SK-N-SH (cell line): ENCODE data around the gene HS3ST1. TPM values are rescaled to one million over a fixed set of nuclear protein-coding genes. Genes with fewer than 3 reads are reported as not detected.

Experiments used
- CTCF ChIA-PET: fragments of 300-600, 350-600 bp; formaldehyde crosslinking; extraction: SDS; loops from one replicate; lab custom pipeline; 2021; lab: Yijun Ruan, JAX
- POLR2A ChIA-PET: fragments of 350-600 bp; sonication (Branson Sonifier 250); formaldehyde crosslinking; extraction: SDS; loops from one replicate; lab custom pipeline; 2020; ENCODE audit warnings: antibody characterized with exemption, inconsistent platforms; lab: Yijun Ruan, JAX
- DNase-seq: peaks from one replicate; pipeline ENCODE4 v3.0.0; 2012
- H2AFZ ChIP-seq: fragments of 200-600 bp; sonication (generic); 2 replicates; pipeline ENCODE4 v1.8.1; 2016; ENCODE audit warnings: antibody characterized with exemption, mild to moderate bottlenecking, low read depth
- H3F3A ChIP-seq: fragments of 200-600 bp; sonication (generic); replicated peaks from 2 replicates; pipeline ENCODE3; 2016; ENCODE audit warnings: antibody characterized with exemption, mild to moderate bottlenecking; ENCODE audit not compliant: insufficient read depth
- H3K27ac ChIP-seq, 2 experiments: fragments of 200-500 bp in 1 of 2; fragments of 200-600 bp in 1 of 2; sonication (Bioruptor generic) in 1 of 2; sonication (generic), shearing (Covaris generic) in 1 of 2; 2 replicates each; pipeline versions ENCODE4 v1.5.1 to v1.6.1; 2014 to 2016; ENCODE audit warnings: low read depth in 2 of 2, inconsistent platforms in 1 of 2, low read length in 1 of 2, mild to moderate bottlenecking in 1 of 2, mixed read lengths in 1 of 2
- H3K27me3 ChIP-seq: fragments of 200-600 bp; sonication (generic), shearing (Covaris generic); 2 replicates; pipeline ENCODE4 v1.6.1; 2016; ENCODE audit warnings: mixed run types; ENCODE audit not compliant: insufficient read depth
- H3K36me3 ChIP-seq, 2 experiments: fragments of 200-500 bp in 1 of 2; fragments of 200-600 bp in 1 of 2; sonication (Bioruptor generic) in 1 of 2; sonication (generic) in 1 of 2; replicated peaks in 1 of 2; 2 replicates each; pipeline versions ENCODE3 to v1.5.1; 2014 to 2016; ENCODE audit warnings: low read length in 1 of 2, mild to moderate bottlenecking in 1 of 2; ENCODE audit not compliant: insufficient read depth in 2 of 2, control insufficient read depth in 1 of 2
- H3K4me1 ChIP-seq, 2 experiments: fragments of 200-500 bp in 1 of 2; fragments of 200-600 bp in 1 of 2; sonication (Bioruptor generic) in 1 of 2; sonication (generic), shearing (Covaris generic) in 1 of 2; 2 replicates each; pipeline versions ENCODE4 v1.5.1 to v1.6.1; 2014 to 2016; ENCODE audit warnings: low read depth in 1 of 2, low read length in 1 of 2, mixed run types in 1 of 2; ENCODE audit not compliant: insufficient read depth in 2 of 2, control insufficient read depth in 1 of 2
- H3K4me2 ChIP-seq: fragments of 200-600 bp; sonication (generic), shearing (Covaris generic); 2 replicates; pipeline ENCODE4 v1.6.1; 2017; ENCODE audit warnings: mixed run types
- H3K4me3 ChIP-seq, 2 experiments: fragments of 200-500 bp in 1 of 2; fragments of 200-600 bp in 1 of 2; sonication (Bioruptor generic) in 1 of 2; sonication (generic), shearing (Covaris generic) in 1 of 2; 2 replicates each; pipeline versions ENCODE4 v1.5.1 to v1.8.1; 2014 to 2016; ENCODE audit warnings: low read depth in 2 of 2, inconsistent platforms in 1 of 2, low read length in 1 of 2, mild to moderate bottlenecking in 1 of 2, mixed read lengths in 1 of 2, moderate library complexity in 1 of 2
- H3K79me2 ChIP-seq: fragments of 200-600 bp; sonication (generic); 2 replicates; pipeline ENCODE4 v1.8.1; 2017; ENCODE audit warnings: mild to moderate bottlenecking; ENCODE audit not compliant: insufficient read depth
- H3K9ac ChIP-seq: fragments of 200-600 bp; sonication (generic); 2 replicates; pipeline ENCODE4 v1.6.1; 2017; ENCODE audit warnings: mixed run types
- H3K9me2 ChIP-seq: fragments of 200-600 bp; sonication (generic); 2 replicates; pipeline ENCODE4 v1.6.1; 2017; ENCODE audit warnings: mixed run types
- H3K9me3 ChIP-seq: fragments of 200-600 bp; sonication (generic); 2 replicates; pipeline ENCODE4 v1.6.1; 2017; ENCODE audit warnings: mixed run types, mild to moderate bottlenecking, moderate library complexity
- H4K20me1 ChIP-seq: fragments of 200-600 bp; sonication (generic); 2 replicates; pipeline ENCODE4 v1.6.1; 2017; ENCODE audit warnings: mild to moderate bottlenecking, mixed run types; ENCODE audit not compliant: insufficient read depth
- ELF1 ChIP-seq: IDR thresholded peaks from 2 replicates; pipeline ENCODE4 v1.4.0; 2012
- FOSL2 ChIP-seq: IDR thresholded peaks from 2 replicates; pipeline ENCODE4 v1.4.0; 2012; ENCODE audit warnings: low read depth, mild to moderate bottlenecking, moderate library complexity, borderline replicate concordance
- GABPA ChIP-seq: IDR thresholded peaks from 2 replicates; pipeline ENCODE4 v1.4.0; 2012; ENCODE audit warnings: low read depth, mild to moderate bottlenecking
- JUND ChIP-seq: IDR thresholded peaks from 2 replicates; pipeline ENCODE4 v1.4.0; 2012
- RAD21 ChIP-seq: IDR thresholded peaks from 2 replicates; pipeline ENCODE4 v1.6.1; 2012; ENCODE audit warnings: mild to moderate bottlenecking, low read length
- REST ChIP-seq: IDR thresholded peaks from 2 replicates; pipeline ENCODE4 v1.6.1; 2012; ENCODE audit warnings: mild to moderate bottlenecking, low read depth, low read length, moderate library complexity
- RFX5 ChIP-seq: IDR thresholded peaks from 2 replicates; pipeline ENCODE4 v1.6.1; 2012; ENCODE audit warnings: mild to moderate bottlenecking, improper control_type of control experiment, low read length
- SIN3A ChIP-seq: IDR thresholded peaks from 2 replicates; pipeline ENCODE4 v1.6.1; 2012; ENCODE audit warnings: low read depth, mild to moderate bottlenecking, low read length, moderate library complexity, borderline replicate concordance
- SMC3 ChIP-seq: IDR thresholded peaks from 2 replicates; pipeline ENCODE4 v1.6.1; 2012; ENCODE audit warnings: low read depth, low read length, improper control_type of control experiment
- TAF1 ChIP-seq: IDR thresholded peaks from 2 replicates; pipeline ENCODE4 v1.6.1; 2012; ENCODE audit warnings: low read depth, mild to moderate bottlenecking, low read length, moderate library complexity, borderline replicate concordance
- TCF12 ChIP-seq: IDR thresholded peaks from 2 replicates; pipeline ENCODE4 v1.4.0; 2012
- USF2 ChIP-seq: fragments of 150-350 bp; IDR thresholded peaks from 2 replicates; pipeline ENCODE4 v1.6.1; 2017; ENCODE audit warnings: antibody characterized with exemption, low read length, low read depth, borderline replicate concordance
- WGBS: methylation state at CpG from one replicate; pipeline ENCODE4 v1.1.6; 2017; ENCODE audit warnings: low lambda C conversion rate; 5-methylcytosine and 5-hydroxymethylcytosine counted together
- polyA plus RNA-seq, 3 experiments: library from polyadenylated mRNA; depleted of rRNA; stranded (reverse); fragments of >200 nt; gene quantifications; 2 replicates each; pipeline ENCODE4 v1.2.3, GENCODE V29; 2012
- TF ChIP-seq, protein P1 (sequence below): IDR thresholded peaks from 2 replicates; pipeline ENCODE4; 2012

The HS3ST1 gene
- polyA plus RNA-seq, 1 of the 3 experiments (the other 2 are of a cell fraction) = not detected

DNA sequence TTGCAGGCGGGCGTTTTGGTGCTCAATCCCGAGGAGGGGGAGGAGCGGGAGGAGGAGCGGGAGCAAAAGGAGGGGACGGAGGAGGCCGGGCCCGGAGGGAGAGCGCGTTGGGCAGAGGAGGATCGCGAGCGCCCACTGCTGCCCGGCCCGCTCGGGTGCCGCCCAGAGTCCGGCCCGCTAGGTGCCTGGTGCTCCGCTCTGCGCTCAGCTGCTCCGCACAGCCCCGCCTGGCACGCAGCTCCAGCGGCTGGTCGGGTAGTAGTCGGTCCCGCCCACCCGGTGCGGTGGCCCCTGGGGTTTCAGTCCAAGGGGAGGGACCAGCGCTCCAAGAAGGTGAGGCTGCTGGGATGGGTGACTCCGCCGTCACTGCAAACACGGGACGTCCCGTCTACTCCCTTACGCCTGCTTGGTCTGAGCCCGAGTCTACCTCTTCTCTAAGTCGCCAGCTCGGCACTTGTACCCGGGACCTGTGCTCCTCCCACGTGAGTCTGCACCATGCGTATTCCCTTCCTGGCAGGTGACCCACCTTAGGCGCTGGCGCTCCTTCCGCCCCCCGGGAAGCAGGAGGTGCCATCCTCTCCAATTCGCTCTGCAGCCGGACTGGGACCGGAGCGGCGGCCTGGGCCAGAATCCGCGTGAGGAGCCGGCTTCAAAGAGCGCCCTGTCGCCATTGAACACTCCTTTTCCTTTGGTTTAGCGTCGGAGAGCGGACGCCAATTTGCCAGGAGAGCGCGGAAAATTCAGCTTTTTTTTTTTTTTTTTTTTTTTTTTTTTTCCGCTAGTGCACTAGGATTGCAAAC, 405 bp upstream of the HS3ST1 start:
- Histone ChIP-seq H3K9ac (no peak overlapping the region), H3K4me2 (no peak overlapping the region)
- POLR2A ChIA-PET = no interaction called here

More for the DNA sequence above, 405 bp upstream of the HS3ST1 start:
- Histone ChIP-seq H3K9me2 (no peaks in the 10 kb centered on the region), H4K20me1 (no peaks in the 10 kb centered on the region), H3K9me3 (no peaks in the 10 kb centered on the region), H3K4me3 (no peak overlapping the region), H3K36me3 (no peaks in the 10 kb centered on the region), H2AFZ (no peak overlapping the region), H3K27ac (no peak overlapping the region), H3F3A (no peaks in the 10 kb centered on the region), H3K79me2 (no peaks in the 10 kb centered on the region), H3K27me3 (no peaks in the 10 kb centered on the region), H3K4me1 (no peaks in the 10 kb centered on the region)
- peak; percentile 38 for DNase-seq
- TF ChIP-seq USF2 = no peak
- no peak for TF ChIP-seq TAF1
- TF ChIP-seq REST = no peak
- no peak for TF ChIP-seq RAD21
- no peak for TF ChIP-seq SIN3A
- no peak for TF ChIP-seq SMC3
- TF ChIP-seq ELF1 = no peak
- no peak for TF ChIP-seq FOSL2
- TF ChIP-seq GABPA = no peak
- TF ChIP-seq, protein P1, sequence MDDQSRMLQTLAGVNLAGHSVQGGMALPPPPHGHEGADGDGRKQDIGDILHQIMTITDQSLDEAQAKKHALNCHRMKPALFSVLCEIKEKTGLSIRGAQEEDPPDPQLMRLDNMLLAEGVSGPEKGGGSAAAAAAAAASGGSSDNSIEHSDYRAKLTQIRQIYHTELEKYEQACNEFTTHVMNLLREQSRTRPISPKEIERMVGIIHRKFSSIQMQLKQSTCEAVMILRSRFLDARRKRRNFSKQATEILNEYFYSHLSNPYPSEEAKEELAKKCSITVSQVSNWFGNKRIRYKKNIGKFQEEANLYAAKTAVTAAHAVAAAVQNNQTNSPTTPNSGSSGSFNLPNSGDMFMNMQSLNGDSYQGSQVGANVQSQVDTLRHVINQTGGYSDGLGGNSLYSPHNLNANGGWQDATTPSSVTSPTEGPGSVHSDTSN = no peak
- TF ChIP-seq JUND = no peak
- TF ChIP-seq TCF12 = no peak
- no peak for TF ChIP-seq RFX5
- CTCF ChIA-PET = no interaction called here
- 8% methylated on average over 23 of the region's 64 CpGs for WGBS
